ENCODE measurements around the gene ELFN1. TPM values are rescaled to one million over a fixed set of nuclear protein-coding genes. Genes with fewer than 3 reads are reported as not detected.

Gene ELFN1
- total RNA-seq, 4 donors from 2014 or later = 0.12 to 1.0 (median 0.46) TPM

DNA sequence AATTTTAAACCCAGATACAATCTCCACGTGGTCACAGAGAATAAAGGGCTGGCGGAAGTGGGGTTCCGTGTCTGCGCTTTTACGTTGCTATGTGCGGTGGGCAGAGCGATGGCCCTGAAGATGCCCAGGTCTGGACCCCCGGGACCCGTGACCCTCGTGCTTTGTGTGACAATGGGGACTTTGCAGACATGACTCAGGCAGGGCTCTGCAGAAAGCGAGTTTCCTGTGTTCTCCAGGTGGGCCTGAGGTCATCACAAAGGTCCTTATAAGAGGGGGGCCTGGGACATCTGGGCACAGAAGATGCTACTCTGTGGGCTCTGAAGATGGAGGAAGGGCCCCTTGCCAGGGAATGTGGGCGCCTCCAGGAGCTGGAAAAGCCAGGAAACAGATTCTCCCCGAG, 95.3 kb downstream of the ELFN1 start:
- H3K27ac ChIP-seq = no peak overlapping the region
- no peak for ATAC-seq
- intact Hi-C loops (cut with DNase I; ENCODE audit: low total_unique reads) (no loop called here), in situ Hi-C loops (cut with MboI; ENCODE audit: low sequenced_read_pairs in 4 of 4) (loop anchor here in 2 of 4 donors (25.0 kb wide), 1 partner anchor 178 kb away; no protein-coding TSS in a partner anchor)
- H3K4me3 ChIP-seq = no peak overlapping the region
- no peaks in the 10 kb centered on the region for H3K27me3 ChIP-seq
- H3K4me1 ChIP-seq = no peaks in the 10 kb centered on the region
- DNase-seq = no peak
- no peaks in the 10 kb centered on the region for H3K9me3 ChIP-seq
- TF ChIP-seq, protein P1, sequence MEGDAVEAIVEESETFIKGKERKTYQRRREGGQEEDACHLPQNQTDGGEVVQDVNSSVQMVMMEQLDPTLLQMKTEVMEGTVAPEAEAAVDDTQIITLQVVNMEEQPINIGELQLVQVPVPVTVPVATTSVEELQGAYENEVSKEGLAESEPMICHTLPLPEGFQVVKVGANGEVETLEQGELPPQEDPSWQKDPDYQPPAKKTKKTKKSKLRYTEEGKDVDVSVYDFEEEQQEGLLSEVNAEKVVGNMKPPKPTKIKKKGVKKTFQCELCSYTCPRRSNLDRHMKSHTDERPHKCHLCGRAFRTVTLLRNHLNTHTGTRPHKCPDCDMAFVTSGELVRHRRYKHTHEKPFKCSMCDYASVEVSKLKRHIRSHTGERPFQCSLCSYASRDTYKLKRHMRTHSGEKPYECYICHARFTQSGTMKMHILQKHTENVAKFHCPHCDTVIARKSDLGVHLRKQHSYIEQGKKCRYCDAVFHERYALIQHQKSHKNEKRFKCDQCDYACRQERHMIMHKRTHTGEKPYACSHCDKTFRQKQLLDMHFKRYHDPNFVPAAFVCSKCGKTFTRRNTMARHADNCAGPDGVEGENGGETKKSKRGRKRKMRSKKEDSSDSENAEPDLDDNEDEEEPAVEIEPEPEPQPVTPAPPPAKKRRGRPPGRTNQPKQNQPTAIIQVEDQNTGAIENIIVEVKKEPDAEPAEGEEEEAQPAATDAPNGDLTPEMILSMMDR (IDR thresholded peaks at IDR 0.05 in 4 of 5, conservative IDR thresholded peaks at IDR 0.05 in 1 of 5) = no peak
- no peak for TF ChIP-seq POLR2A (IDR thresholded peaks at IDR 0.05)
- no peaks in the 10 kb centered on the region for H3K36me3 ChIP-seq

DNA sequence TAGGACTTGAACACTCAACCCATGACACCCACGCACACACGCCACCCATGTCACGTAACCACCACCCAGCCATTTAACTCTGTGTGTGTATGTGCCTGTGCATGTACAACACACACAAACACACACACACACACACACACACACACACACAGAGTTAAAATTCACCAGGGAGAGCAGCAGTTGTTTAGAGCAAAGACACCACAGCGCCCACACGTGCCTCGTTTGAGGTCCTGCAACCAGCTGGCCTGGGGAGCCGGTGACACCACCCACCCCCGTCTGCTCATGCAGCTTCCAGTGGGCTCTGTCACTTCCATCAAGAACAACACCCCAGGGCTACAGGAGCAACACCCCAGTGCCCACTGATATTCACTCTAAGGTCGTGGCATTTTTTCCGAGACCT, 97.4 kb downstream of the ELFN1 start:
- Histone ChIP-seq H3K36me3 (no peaks in the 10 kb centered on the region), H3K9me3 (no peaks in the 10 kb centered on the region), H3K4me3 (no peak overlapping the region), H3K27ac (no peak overlapping the region), H3K27me3 (no peaks in the 10 kb centered on the region), H3K4me1 (no peaks in the 10 kb centered on the region)
- in situ Hi-C loops (cut with MboI; ENCODE audit: low sequenced_read_pairs in 4 of 4) (loop anchor here in 2 of 4 donors (25.0 kb wide), 1 partner anchor 180 kb away; no protein-coding TSS in a partner anchor), intact Hi-C loops (cut with DNase I; ENCODE audit: low total_unique reads) (no loop called here)
- no peak for ATAC-seq
- TF ChIP-seq POLR2A (IDR thresholded peaks at IDR 0.05) = no peak
- TF ChIP-seq, protein P1 (IDR thresholded peaks at IDR 0.05 in 4 of 5, conservative IDR thresholded peaks at IDR 0.05 in 1 of 5) = no peak
- DNase-seq = no peak

DNA sequence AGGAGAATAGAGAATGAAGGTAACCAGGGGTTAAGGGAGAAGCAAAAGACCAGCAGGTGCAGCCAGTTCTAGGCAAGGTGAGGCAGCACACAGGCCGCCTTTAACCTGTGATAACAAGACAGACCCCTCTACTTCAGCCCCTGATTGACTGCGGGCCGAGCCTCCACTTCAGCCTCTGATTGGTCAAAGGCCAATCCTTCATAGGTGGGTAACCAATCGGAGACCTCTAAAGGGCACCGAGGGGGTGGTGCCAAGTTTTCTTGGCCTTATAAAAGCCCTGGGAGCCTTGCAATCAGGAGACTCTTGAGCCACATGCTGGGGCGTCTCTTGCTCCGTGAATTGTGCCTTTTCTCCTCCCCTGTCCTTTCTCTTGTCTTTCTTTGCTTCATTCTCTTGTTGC, 98.8 kb downstream of the ELFN1 start:
- Histone ChIP-seq H3K27me3 (no peaks in the 10 kb centered on the region), H3K4me3 (no peak overlapping the region), H3K27ac (no peak overlapping the region), H3K36me3 (no peaks in the 10 kb centered on the region), H3K9me3 (no peaks in the 10 kb centered on the region), H3K4me1 (no peaks in the 10 kb centered on the region)
- intact Hi-C loops (cut with DNase I; ENCODE audit: low total_unique reads) (no loop called here), in situ Hi-C loops (cut with MboI; ENCODE audit: low sequenced_read_pairs in 4 of 4) (loop anchor here in 2 of 4 donors (25.0 kb wide), 1 partner anchor 182 kb away; no protein-coding TSS in a partner anchor)
- DNase-seq = no peak
- ATAC-seq = no peak
- TF ChIP-seq, protein P1 (IDR thresholded peaks at IDR 0.05 in 4 of 5, conservative IDR thresholded peaks at IDR 0.05 in 1 of 5) = no peak
- TF ChIP-seq POLR2A (IDR thresholded peaks at IDR 0.05) = no peak

DNA sequence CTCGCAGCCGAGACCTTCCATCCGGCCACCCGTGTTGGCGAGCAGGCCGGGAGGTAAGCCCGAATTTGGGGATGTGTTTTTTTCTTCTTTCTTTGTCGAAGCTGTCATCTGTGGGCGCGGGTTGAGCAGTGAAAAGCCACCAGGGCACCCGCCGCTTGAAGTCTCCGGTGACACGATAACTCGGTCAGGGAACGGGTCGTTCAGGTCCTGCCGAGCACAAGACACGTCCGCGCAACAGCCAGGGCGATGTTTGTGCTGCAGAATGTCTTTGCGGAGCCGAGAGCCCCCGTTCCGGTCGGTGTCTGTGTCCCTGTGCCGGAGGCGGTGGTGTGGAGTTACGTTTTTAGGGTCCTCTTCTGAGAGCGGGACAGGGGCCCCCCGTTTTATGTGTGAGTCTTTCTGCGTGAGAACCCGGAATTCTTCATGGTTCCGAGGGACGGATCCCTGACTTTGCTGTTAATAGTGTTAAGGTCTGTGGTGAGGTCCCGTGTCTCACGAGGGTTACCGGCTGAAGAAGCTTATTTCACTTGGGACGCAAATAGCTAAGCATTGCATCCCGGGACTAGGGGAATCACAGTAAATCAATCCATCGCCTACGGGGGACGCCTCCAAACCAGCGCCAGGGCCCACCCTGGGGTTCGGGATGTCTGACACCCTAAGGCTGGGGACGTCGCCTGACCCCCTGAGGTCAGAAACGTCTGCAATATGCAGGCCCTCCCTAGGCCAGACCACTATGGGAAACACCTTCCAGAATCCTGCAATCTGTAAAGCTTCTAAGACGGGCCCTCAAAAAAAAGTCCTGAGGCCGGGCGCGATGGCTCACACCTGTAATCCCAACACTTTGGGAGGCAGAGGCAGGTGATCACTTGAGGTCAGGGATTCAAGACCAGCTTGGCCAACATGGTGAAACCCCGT, 99.5 kb downstream of the ELFN1 start:
- Histone ChIP-seq H3K4me1 (no peaks in the 10 kb centered on the region), H3K9me3 (no peaks in the 10 kb centered on the region), H3K36me3 (no peaks in the 10 kb centered on the region), H3K4me3 (no peak overlapping the region), H3K27ac (no peak overlapping the region), H3K27me3 (no peaks in the 10 kb centered on the region)
- intact Hi-C loops (cut with DNase I; ENCODE audit: low total_unique reads) = no loop called here
- no peak for ATAC-seq
- in situ Hi-C loops (cut with MboI; ENCODE audit: low sequenced_read_pairs in 4 of 4) = loop anchor here in 2 of 4 donors (25.0 kb wide), 1 partner anchor 182 kb away; no protein-coding TSS in a partner anchor
- no peak for TF ChIP-seq POLR2A (IDR thresholded peaks at IDR 0.05)
- TF ChIP-seq, protein P1 (IDR thresholded peaks at IDR 0.05 in 4 of 5, conservative IDR thresholded peaks at IDR 0.05 in 1 of 5) = no peak
- no peak for DNase-seq

Measured in gastrocnemius medialis (tissue), 4 donors.